Endothelial cell of umbilical vein (primary cell): ENCODE measurements around the gene ATP1B3. TPM values are rescaled to one million over a fixed set of nuclear protein-coding genes. Genes with fewer than 3 reads are reported as not detected.

Experiments
- BruUV-seq: library from RNA; stranded (reverse); fragments of 400-500 nt; replicated peaks from 2 replicates; lab custom pipeline; 2021; lab: Mats Ljungman, UMichigan
- CTCF ChIA-PET: fragments of 300-600, 350-600 bp; sonication (Branson Sonifier 250); formaldehyde crosslinking; loops from one replicate; lab custom pipeline; 2021; ENCODE audit warnings: antibody characterized with exemption, inconsistent platforms; lab: Charles Lee
- POLR2A ChIA-PET: fragments of 300-600, 350-600 bp; sonication (Branson Sonifier 250); formaldehyde crosslinking; loops from one replicate; lab custom pipeline; 2021; ENCODE audit warnings: antibody characterized with exemption, inconsistent platforms; lab: Charles Lee
- DNase-seq: peaks from one replicate; pipeline ENCODE4 v3.0.0-alpha.2; 2011; ENCODE audit warnings: low read depth, low spot score
- FAIRE-seq: peaks from 2 replicates; lab custom pipeline; 2011; peaks lifted over from hg19 to GRCh38; lab: Jason Lieb, UNC
- H2AFZ ChIP-seq: 2 replicates; pipeline ENCODE4 v1.6.0; 2012; ENCODE audit warnings: low read depth, low read length, control low read depth, inconsistent platforms
- H3K27ac ChIP-seq: 2 replicates; pipeline ENCODE4 v1.5.1; 2011; ENCODE audit warnings: low read depth, mild to moderate bottlenecking, control low read depth, low read length, moderate library complexity; ENCODE audit not compliant: insufficient read depth
- H3K27me3 ChIP-seq, 2 experiments: 2 replicates each; pipeline versions ENCODE4 v1.6.0 to v1.6.1; 2011; ENCODE audit warnings: low read length in 2 of 2, mixed read lengths in 1 of 2; ENCODE audit not compliant: control insufficient read depth in 2 of 2, insufficient read depth in 2 of 2
- H3K36me3 ChIP-seq, 2 experiments: 2 replicates in 1 of 2; 3 replicates in 1 of 2; pipeline ENCODE4 v1.5.1; 2011; ENCODE audit warnings: low read length in 2 of 2, mild to moderate bottlenecking in 1 of 2, moderate library complexity in 1 of 2; ENCODE audit not compliant: control insufficient read depth in 2 of 2, insufficient read depth in 2 of 2; ENCODE audit errors: extremely low read depth in 1 of 2
- H3K4me1 ChIP-seq: 3 replicates; pipeline ENCODE4 v1.5.1; 2011; ENCODE audit warnings: mild to moderate bottlenecking, low read length; ENCODE audit not compliant: control insufficient read depth, insufficient read depth; ENCODE audit errors: extremely low read depth
- H3K4me2 ChIP-seq: 2 replicates; pipeline ENCODE4 v1.6.1; 2011; ENCODE audit warnings: low read length, control low read depth, mixed read lengths; ENCODE audit not compliant: insufficient read depth
- H3K4me3 ChIP-seq, 3 experiments: fragments of 200-600 bp in 1 of 3; sonication (generic), shearing (Covaris generic) in 1 of 3; replicated peaks in 1 of 3; 2 replicates each; pipeline ENCODE4 v1.5.1; 2011 to 2016; ENCODE audit warnings: control low read depth in 3 of 3, low read length in 3 of 3, mild to moderate bottlenecking in 2 of 3, inconsistent platforms in 1 of 3, low read depth in 1 of 3, moderate library complexity in 1 of 3; ENCODE audit not compliant: insufficient read depth in 1 of 3
- H3K79me2 ChIP-seq: 2 replicates; pipeline ENCODE4 v1.6.0; 2012; ENCODE audit warnings: low read length, inconsistent platforms; ENCODE audit not compliant: control insufficient read depth, insufficient read depth
- H3K9ac ChIP-seq: replicated peaks from 2 replicates; pipeline ENCODE3; 2011; ENCODE audit warnings: low read length, control low read depth; ENCODE audit not compliant: insufficient read depth; ENCODE audit errors: extremely low read depth
- H3K9me1 ChIP-seq: replicated peaks from 3 replicates; pipeline ENCODE4 v1.6.0; 2011; ENCODE audit warnings: mild to moderate bottlenecking, low read length; ENCODE audit not compliant: control insufficient read depth, insufficient read depth; ENCODE audit errors: extremely low read depth
- H3K9me3 ChIP-seq: replicated peaks from 2 replicates; pipeline ENCODE4 v1.5.1; 2012; ENCODE audit warnings: low read length, inconsistent platforms; ENCODE audit not compliant: control insufficient read depth, insufficient read depth
- H4K20me1 ChIP-seq: replicated peaks from 2 replicates; pipeline ENCODE3; 2011; ENCODE audit warnings: mild to moderate bottlenecking, low read length; ENCODE audit not compliant: control insufficient read depth, insufficient read depth; ENCODE audit errors: extremely low read depth
- FOS ChIP-seq: IDR thresholded peaks from 2 replicates; pipeline ENCODE4 v1.6.1; 2011; ENCODE audit warnings: mild to moderate bottlenecking, low read length, moderate library complexity, borderline replicate concordance; ENCODE audit not compliant: insufficient read depth
- JUN ChIP-seq: IDR thresholded peaks from 2 replicates; pipeline ENCODE4 v1.6.1; 2011; ENCODE audit warnings: borderline replicate concordance, low read depth; ENCODE audit not compliant: insufficient read length, insufficient read depth
- POLR2A ChIP-seq: IDR thresholded peaks from 2 replicates; pipeline ENCODE4 v1.6.1; 2012; ENCODE audit warnings: low read depth, mild to moderate bottlenecking, control low read depth, low read length
- POLR2AphosphoS5 ChIP-seq: IDR thresholded peaks from 2 replicates; pipeline ENCODE4 v1.6.1; 2012; ENCODE audit warnings: low read depth, mild to moderate bottlenecking, control low read depth, low read length, moderate library complexity; ENCODE audit not compliant: insufficient read depth
- dilution Hi-C: fragments of 300-500 bp; cut with MboI; formaldehyde crosslinking; loops from one replicate; pipeline ENCODE4 v1.15.0; 2019; ENCODE audit warnings: low sequenced_read_pairs; ENCODE audit not compliant: extremely low pct_ligation_motif_present
- intact Hi-C: fragments of 100-400 bp; cut with micrococcal nuclease; formaldehyde crosslinking; loops from one replicate; pipeline ENCODE4 v1.10.0; 2022
- polyA plus RNA-seq, 4 experiments: library from polyadenylated mRNA; depleted of rRNA in 3 of 4; stranded (reverse) in 3 of 4; unstranded in 1 of 4; fragments of >200 nt; gene quantifications; 2 replicates each; pipeline versions ENCODE4 v1.2.1 to v1.2.3, GENCODE V29; 2011 to 2012; ENCODE audit warnings: missing spikeins in 1 of 4
- total RNA-seq: library from RNA; stranded (reverse); gene quantifications from 2 replicates; pipeline ENCODE4 v1.2.3, GENCODE V29; 2021
- TF ChIP-seq, protein P1 (sequence below): IDR thresholded peaks from 2 replicates; pipeline ENCODE4 v1.6.1; 2011; ENCODE audit not compliant: insufficient read depth, insufficient read length
- TF ChIP-seq, protein P2 (sequence below), 2 donors: IDR thresholded peaks; 1 replicate in 1 of 2; 2 replicates in 1 of 2; pipeline ENCODE4 v1.5.1; 2011; ENCODE audit warnings: low read length in 2 of 2, mild to moderate bottlenecking in 2 of 2, moderate library complexity in 2 of 2, control low read depth in 1 of 2, inconsistent platforms in 1 of 2, low read depth in 1 of 2; ENCODE audit not compliant: insufficient read depth in 1 of 2; ENCODE audit errors: extremely low read depth in 1 of 2

Gene ATP1B3
- total and polyA plus RNA-seq, 2 donors (not counting 3 experiments of a cell fraction or from before 2014, with no cell fraction given): 227 to 279 TPM

DNA sequence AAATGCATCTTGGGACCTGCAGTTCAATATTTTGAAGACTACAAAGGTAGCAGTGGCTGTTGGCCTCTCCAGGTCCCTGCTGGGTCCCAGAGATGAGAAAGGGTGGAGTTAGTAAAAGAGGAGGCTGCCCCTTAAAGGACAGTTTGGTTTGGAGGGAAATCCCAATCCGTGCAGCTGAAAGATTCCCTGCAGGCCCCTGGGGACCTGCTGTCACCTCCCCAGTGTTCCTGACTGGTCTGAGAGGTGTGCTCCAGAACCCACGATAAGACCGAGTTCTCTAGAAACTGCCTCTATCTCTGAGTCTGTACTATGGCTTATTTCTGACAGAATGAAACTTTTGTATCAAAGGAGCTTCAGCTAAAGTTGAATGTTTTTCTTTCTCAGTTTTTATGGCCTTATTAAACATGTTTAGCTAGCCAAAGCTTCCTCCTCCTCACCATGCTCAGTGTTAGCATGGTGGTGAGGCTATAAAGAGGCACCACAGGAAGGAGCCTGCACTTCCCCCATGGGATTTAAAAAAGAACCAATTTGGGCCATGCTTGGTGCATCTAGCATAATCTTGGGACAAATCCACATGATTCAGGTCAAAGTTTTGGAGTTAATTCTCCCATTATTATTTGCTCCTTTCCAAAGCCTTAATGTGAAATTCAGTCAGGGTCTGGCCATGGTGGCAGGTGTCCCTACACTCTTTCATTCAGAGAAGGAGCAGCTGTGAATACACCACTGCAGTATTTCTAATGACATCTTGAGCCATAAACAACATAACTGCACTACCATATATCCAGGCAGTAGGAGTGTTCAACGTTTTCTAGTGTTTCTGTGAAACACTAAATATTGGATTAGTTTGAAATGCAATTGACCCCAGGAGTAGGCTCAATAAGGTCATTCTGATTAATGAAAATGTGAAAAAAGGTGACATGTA lies 74.4 kb downstream of the ATP1B3 start:
- FAIRE-seq: no peak
- Histone ChIP-seq H3K27ac (no peak overlapping the region), H3K9me1 (no peaks in the 10 kb centered on the region), H4K20me1 (no peaks in the 10 kb centered on the region), H2AFZ (no peak overlapping the region), H3K27me3 (peaks cover 7 to 13% of the 10 kb centered on the region in 2 experiments), H3K79me2 (no peaks in the 10 kb centered on the region), H3K36me3 (no peaks in the 10 kb centered on the region), H3K4me3 (no peak overlapping the region), H3K9me3 (no peaks in the 10 kb centered on the region), H3K4me2 (no peak overlapping the region), H3K4me1 (no peaks in the 10 kb centered on the region), H3K9ac (no peak overlapping the region)
- ChIA-PET CTCF (interaction anchor here (1.1 to 1.2 kb wide), 2 partner anchors 10 to 329 kb away, joined by 3 to 4 read pairs; no protein-coding TSS in a partner anchor), POLR2A (no interaction called here)
- intact Hi-C loops: no loop called here
- dilution Hi-C loops: no loop called here
- BruUV-seq: no TSS peak
- no peak for DNase-seq
- TF ChIP-seq POLR2A (no peak), JUN (no peak), FOS (no peak)
- TF ChIP-seq, protein P1, sequence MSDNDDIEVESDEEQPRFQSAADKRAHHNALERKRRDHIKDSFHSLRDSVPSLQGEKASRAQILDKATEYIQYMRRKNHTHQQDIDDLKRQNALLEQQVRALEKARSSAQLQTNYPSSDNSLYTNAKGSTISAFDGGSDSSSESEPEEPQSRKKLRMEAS: no peak

DNA sequence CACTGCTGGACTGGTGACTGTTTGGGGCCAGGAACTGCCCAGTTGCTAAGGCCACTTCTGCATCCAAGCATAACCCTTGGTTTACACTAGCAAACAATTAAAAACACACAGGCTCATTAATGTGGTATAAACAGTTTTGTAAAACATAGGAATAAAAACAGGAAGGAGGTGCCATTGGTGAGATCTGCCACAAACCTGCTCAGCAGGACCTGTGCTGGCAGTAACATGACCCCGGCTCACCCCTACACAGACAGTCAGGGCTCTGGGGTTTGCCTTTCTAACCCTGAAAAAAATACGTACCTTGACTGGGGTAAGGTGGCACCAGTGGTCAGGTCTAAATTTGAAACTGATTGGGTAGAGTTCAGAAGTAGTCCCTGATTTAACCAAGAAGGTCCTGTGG lies 76.2 kb downstream of the ATP1B3 start:
- no TSS peak for BruUV-seq
- FAIRE-seq: no peak
- intact Hi-C loops: no loop called here
- no peak overlapping the region for H3K4me2 ChIP-seq
- H3K4me3 ChIP-seq: no peak overlapping the region
- H3K4me1 ChIP-seq: no peaks in the 10 kb centered on the region
- H3K9me3 ChIP-seq: no peaks in the 10 kb centered on the region
- no peaks in the 10 kb centered on the region for H4K20me1 ChIP-seq
- no peaks in the 10 kb centered on the region for H3K36me3 ChIP-seq
- POLR2A ChIA-PET: no interaction called here
- dilution Hi-C loops: no loop called here
- H3K9me1 ChIP-seq: no peaks in the 10 kb centered on the region
- no peak for DNase-seq
- no peak for TF ChIP-seq POLR2AphosphoS5
- TF ChIP-seq, protein P2, sequence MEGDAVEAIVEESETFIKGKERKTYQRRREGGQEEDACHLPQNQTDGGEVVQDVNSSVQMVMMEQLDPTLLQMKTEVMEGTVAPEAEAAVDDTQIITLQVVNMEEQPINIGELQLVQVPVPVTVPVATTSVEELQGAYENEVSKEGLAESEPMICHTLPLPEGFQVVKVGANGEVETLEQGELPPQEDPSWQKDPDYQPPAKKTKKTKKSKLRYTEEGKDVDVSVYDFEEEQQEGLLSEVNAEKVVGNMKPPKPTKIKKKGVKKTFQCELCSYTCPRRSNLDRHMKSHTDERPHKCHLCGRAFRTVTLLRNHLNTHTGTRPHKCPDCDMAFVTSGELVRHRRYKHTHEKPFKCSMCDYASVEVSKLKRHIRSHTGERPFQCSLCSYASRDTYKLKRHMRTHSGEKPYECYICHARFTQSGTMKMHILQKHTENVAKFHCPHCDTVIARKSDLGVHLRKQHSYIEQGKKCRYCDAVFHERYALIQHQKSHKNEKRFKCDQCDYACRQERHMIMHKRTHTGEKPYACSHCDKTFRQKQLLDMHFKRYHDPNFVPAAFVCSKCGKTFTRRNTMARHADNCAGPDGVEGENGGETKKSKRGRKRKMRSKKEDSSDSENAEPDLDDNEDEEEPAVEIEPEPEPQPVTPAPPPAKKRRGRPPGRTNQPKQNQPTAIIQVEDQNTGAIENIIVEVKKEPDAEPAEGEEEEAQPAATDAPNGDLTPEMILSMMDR (IDR thresholded peaks at IDR 0.05; ENCODE audit: extremely low read depth in 1 of 2, insufficient read depth in 1 of 2, low read depth in 1 of 2, low read length in 2 of 2): no peak
- TF ChIP-seq, protein P1: no peak
- no peak for TF ChIP-seq FOS
- no peak for TF ChIP-seq POLR2A
- no peak overlapping the region for H3K27ac ChIP-seq
- H3K79me2 ChIP-seq: no peaks in the 10 kb centered on the region
- no peak overlapping the region for H2AFZ ChIP-seq
- no peak overlapping the region for H3K9ac ChIP-seq
- CTCF ChIA-PET: interaction anchor here (0.6 to 1.2 kb wide), 3 partner anchors 12 to 173 kb away, joined by 3 to 4 read pairs (median 3); no protein-coding TSS in a partner anchor
- peaks cover 3 to 5% of the 10 kb centered on the region in 2 experiments for H3K27me3 ChIP-seq
